Gastrocnemius medialis (tissue), 4 donors: Measurements from ENCODE around the gene ROBO2.

ENCODE experiments used
- POLR2A ChIP-seq, 2 donors: fragments of 450-650 bp; IDR thresholded peaks; one replicate each; pipeline ENCODE4 v1.6.1; 2017; ENCODE audit warnings: antibody characterized with exemption in 2 of 2, mild to moderate bottlenecking in 2 of 2, moderate library complexity in 2 of 2
- TF ChIP-seq, protein P1 (sequence below), 5 experiments: fragments of 450-650 bp in 3 of 5; fragments of 200-600 bp in 2 of 5; sonication (generic) in 2 of 5; IDR thresholded peaks in 4 of 5; conservative IDR thresholded peaks in 1 of 5; 1 replicate in 4 of 5; 2 replicates in 1 of 5; pipeline ENCODE4 v1.5.1; 2016 to 2019; ENCODE audit warnings: antibody characterized with exemption in 5 of 5, mild to moderate bottlenecking in 3 of 5, moderate library complexity in 3 of 5

- TF ChIP-seq, protein P1, sequence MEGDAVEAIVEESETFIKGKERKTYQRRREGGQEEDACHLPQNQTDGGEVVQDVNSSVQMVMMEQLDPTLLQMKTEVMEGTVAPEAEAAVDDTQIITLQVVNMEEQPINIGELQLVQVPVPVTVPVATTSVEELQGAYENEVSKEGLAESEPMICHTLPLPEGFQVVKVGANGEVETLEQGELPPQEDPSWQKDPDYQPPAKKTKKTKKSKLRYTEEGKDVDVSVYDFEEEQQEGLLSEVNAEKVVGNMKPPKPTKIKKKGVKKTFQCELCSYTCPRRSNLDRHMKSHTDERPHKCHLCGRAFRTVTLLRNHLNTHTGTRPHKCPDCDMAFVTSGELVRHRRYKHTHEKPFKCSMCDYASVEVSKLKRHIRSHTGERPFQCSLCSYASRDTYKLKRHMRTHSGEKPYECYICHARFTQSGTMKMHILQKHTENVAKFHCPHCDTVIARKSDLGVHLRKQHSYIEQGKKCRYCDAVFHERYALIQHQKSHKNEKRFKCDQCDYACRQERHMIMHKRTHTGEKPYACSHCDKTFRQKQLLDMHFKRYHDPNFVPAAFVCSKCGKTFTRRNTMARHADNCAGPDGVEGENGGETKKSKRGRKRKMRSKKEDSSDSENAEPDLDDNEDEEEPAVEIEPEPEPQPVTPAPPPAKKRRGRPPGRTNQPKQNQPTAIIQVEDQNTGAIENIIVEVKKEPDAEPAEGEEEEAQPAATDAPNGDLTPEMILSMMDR (IDR thresholded peaks at IDR 0.05 in 4 of 5, conservative IDR thresholded peaks at IDR 0.05 in 1 of 5), result no peak
- TF ChIP-seq POLR2A (IDR thresholded peaks at IDR 0.05), result no peak
These were observed 256.6 kb downstream of the ROBO2 start for GRCh38 chr3:77296527-77296926.
